Ovary (tissue), 9 donors: Measurements from ENCODE around the gene RGS3. TPM values are rescaled to one million over a fixed set of nuclear protein-coding genes. Genes with fewer than 3 reads are reported as not detected.
A peak's percentile ranks its signal among the peaks of the same experiment; 100 is the strongest.

Experiments used
- DNase-seq, 5 donors: peaks; one replicate each; pipeline ENCODE4 v3.0.0-alpha.2; 2019 to 2020
- H3K27ac ChIP-seq, 2 donors: fragments of 200-600 bp; one replicate each; pipeline versions ENCODE4 v1.5.1 to v1.8.0; 2019 to 2022
- H3K27me3 ChIP-seq: fragments of 200-600 bp; one replicate; pipeline ENCODE4 v1.8.0; 2022
- H3K36me3 ChIP-seq: fragments of 200-600 bp; sonication (generic); one replicate; pipeline ENCODE4 v1.5.1; 2019
- H3K4me1 ChIP-seq: one replicate; pipeline ENCODE4 v1.8.1; 2013; ENCODE audit warnings: mild to moderate bottlenecking, moderate library complexity; ENCODE audit not compliant: insufficient read depth
- H3K4me3 ChIP-seq: fragments of 200-600 bp; sonication (generic); one replicate; pipeline ENCODE4 v1.5.1; 2017
- H3K9me3 ChIP-seq, 2 donors: fragments of 200-600 bp in 1 of 2; sonication (generic) in 1 of 2; one replicate each; pipeline versions ENCODE4 v1.5.1 to v1.8.1; 2013 to 2019; ENCODE audit warnings: mild to moderate bottlenecking in 1 of 2, moderate library complexity in 1 of 2
- CTCF ChIP-seq, 3 donors: fragments of 450-650 bp in 2 of 3; fragments of 200-600 bp in 1 of 3; IDR thresholded peaks; one replicate each; pipeline versions ENCODE4 v1.5.1 to v1.8.0; 2016 to 2022; ENCODE audit warnings: antibody characterized with exemption in 3 of 3, mild to moderate bottlenecking in 1 of 3
- EP300 ChIP-seq: sonication (generic); formaldehyde crosslinking; IDR thresholded peaks from one replicate; pipeline ENCODE4 v1.6.1; 2017; ENCODE audit warnings: antibody characterized with exemption
- POLR2A ChIP-seq: fragments of 450-650 bp; IDR thresholded peaks from one replicate; pipeline ENCODE4 v1.6.1; 2017; ENCODE audit warnings: antibody characterized with exemption, mild to moderate bottlenecking, moderate library complexity
- WGBS, 3 donors: extraction: QIAGEN DNeasy Blood & Tissue Kit in 1 of 3; methylation state at CpG; one replicate each; pipeline versions ENCODE4 v1.1.5 to v1.1.7; 2013 to 2017; 5-methylcytosine and 5-hydroxymethylcytosine counted together
- intact Hi-C, 4 donors: fragments of 100-400 bp; cut with DNase I; formaldehyde crosslinking; loops; one replicate each; pipeline versions ENCODE4 v1.11.0 to v1.15.1; 2022 to 2023
- polyA plus RNA-seq, 2 donors: library from polyadenylated mRNA; stranded (reverse); fragments of 200-250 nt in 1 of 2; fragments of 350-450 nt in 1 of 2; fragmentation: Illumina TruSeq in 1 of 2; extraction: RNeasy Lipid Tissue Mini Kit (QIAGEN cat#74804) in 1 of 2; gene quantifications; one replicate each; pipeline ENCODE4 v1.2.3, GENCODE V29; 2013 to 2014
- total RNA-seq, 7 donors: library from RNA; depleted of rRNA in 2 of 7; stranded (reverse); fragments of >200 nt in 2 of 7; fragmentation: NEBNext Ultra II Directional in 3 of 7; extraction: Animal tissue kit (Norgen Biotek cat#: 25700) in 3 of 7; gene quantifications; one replicate each; pipeline versions ENCODE4 v1.1.0 to v1.2.4, GENCODE V29; 2016 to 2023
- donor health status: DM: no; HTN: no; CAD: no; lungs with moderate emphysema.
- donor health status: DM: no; HTN: no; CAD: no.
- donor health status: Bipolar disorder and iron deficiency.
- donor health status: DM: yes; HTN: yes; CAD: no.
- donor health status: DM: no; HTN: no; CAD: no.
- donor health status: DM: yes; HTN: yes; CAD: no.

The RGS3 gene
- total and polyA plus RNA-seq, 9 donors = 6.1 to 49.3 (median 15.4) TPM

- H3K36me3 ChIP-seq = no peaks in the 10 kb centered on the region
- intact Hi-C loops = loop anchor here in 1 of 4 donors (2.0 kb wide), 1 partner anchor 23 kb away; no protein-coding TSS in a partner anchor
- no peaks in the 10 kb centered on the region for H3K27me3 ChIP-seq
- peak; percentile 78 to 88 (median 85) for DNase-seq
- H3K4me3 ChIP-seq = peak overlapping the region; percentile 46
- peaks cover 8% of the 10 kb centered on the region for H3K4me1 ChIP-seq
- no peak overlapping the region for H3K27ac ChIP-seq
- TF ChIP-seq POLR2A (peak; percentile 58), CTCF (IDR thresholded peaks at IDR 0.05) (no peak), EP300 (no peak)
- no peaks in the 10 kb centered on the region for H3K9me3 ChIP-seq
- WGBS, 3 donors = 1 to 5% (median 3%) methylated on average over 15 of the region's 15 CpGs
Measured at GRCh38 chr9:113593682-113594281, 130.3 kb downstream of the RGS3 start.

- Histone ChIP-seq H3K27me3 (no peaks in the 10 kb centered on the region), H3K4me1 (peaks cover 8% of the 10 kb centered on the region), H3K4me3 (peak overlapping the region; percentile 46), H3K36me3 (no peaks in the 10 kb centered on the region), H3K27ac (no peak overlapping the region), H3K9me3 (no peaks in the 10 kb centered on the region)
- TF ChIP-seq EP300 = no peak
- TF ChIP-seq CTCF (IDR thresholded peaks at IDR 0.05) = no peak
- TF ChIP-seq POLR2A = no peak
- WGBS, 3 donors = 21 to 40% (median 31%) methylated on average over 18 to 19 of the region's 19 CpGs
- DNase-seq = peak in 1 of 5 donors; percentile 39
- intact Hi-C loops = loop anchor here in 1 of 4 donors (2.0 kb wide), 1 partner anchor 22 kb away; no protein-coding TSS in a partner anchor
Measured at GRCh38 chr9:113594484-113595299, 131.2 kb downstream of the RGS3 start.

GRCh38 chr9:113596616-113597320 lies 133.2 kb downstream of the RGS3 start:
- peaks cover 14% of the 10 kb centered on the region for H3K4me1 ChIP-seq
- H3K27ac ChIP-seq = no peak overlapping the region
- H3K27me3 ChIP-seq = no peaks in the 10 kb centered on the region
- H3K9me3 ChIP-seq = no peaks in the 10 kb centered on the region
- intact Hi-C loops = no loop called here
- WGBS, 3 donors = 83 to 93% (median 83%) methylated on average over 22 to 27 of the region's 27 CpGs
- TF ChIP-seq EP300 = no peak
- no peak for TF ChIP-seq CTCF (IDR thresholded peaks at IDR 0.05)
- TF ChIP-seq POLR2A = no peak
- H3K4me3 ChIP-seq = no peak overlapping the region
- DNase-seq = no peak
- no peaks in the 10 kb centered on the region for H3K36me3 ChIP-seq
